HepG2 (cell line): ENCODE measurements around the gene CRB1. TPM values are rescaled to one million over a fixed set of nuclear protein-coding genes. Genes with fewer than 3 reads are reported as not detected.
A peak's percentile ranks its signal among the peaks of the same experiment; 100 is the strongest.

Experiments
- ATAC-seq: fragments of 200-7000 bp; cut with Tn5 transposase; 3 replicates; pipeline ENCODE4 v1.9.1; 2020; ENCODE audit warnings: mild to moderate bottlenecking, moderate library complexity
- BruUV-seq: library from RNA; stranded (reverse); fragments of 400-500 nt; replicated peaks from 2 replicates; lab custom pipeline; 2021; lab: Mats Ljungman, UMichigan
- CTCF ChIA-PET: fragments of 300-600 bp; formaldehyde crosslinking; extraction: SDS; loops from one replicate; lab custom pipeline; 2021; ENCODE audit warnings: low total read pairs, inconsistent platforms, low intra/inter-chr PET ratio; lab: Yijun Ruan, JAX
- POLR2A ChIA-PET: fragments of 350-600 bp; sonication (Branson Sonifier 250); formaldehyde crosslinking; loops from one replicate; lab custom pipeline; 2020; ENCODE audit warnings: antibody characterized with exemption, inconsistent platforms; lab: Yijun Ruan, JAX
- DNase-seq: peaks from one replicate; pipeline ENCODE4 v3.0.0-alpha.2; 2015; ENCODE audit warnings: low spot score
- FAIRE-seq: peaks from 3 replicates; lab custom pipeline; 2011; peaks lifted over from hg19 to GRCh38; lab: Jason Lieb, UNC
- H2AFZ ChIP-seq: one replicate; pipeline ENCODE4 v1.6.1; 2011; ENCODE audit warnings: low read length, inconsistent platforms
- H3K27ac ChIP-seq: fragments of 300-600 bp; 3 replicates; pipeline ENCODE4 v1.8.0; 2011; ENCODE audit warnings: mixed run types, mild to moderate bottlenecking, mixed read lengths, low read length, inconsistent platforms; ENCODE audit not compliant: insufficient read depth; ENCODE audit errors: extremely low read length
- H3K27me3 ChIP-seq, 2 experiments: fragments of 200-600 bp in 1 of 2; 2 replicates in 1 of 2; 3 replicates in 1 of 2; pipeline versions ENCODE4 v1.6.0 to v1.8.0; 2011; ENCODE audit warnings: low read length in 2 of 2, mild to moderate bottlenecking in 2 of 2, moderate library complexity in 2 of 2, inconsistent platforms in 1 of 2; ENCODE audit not compliant: insufficient read depth in 2 of 2, control insufficient read depth in 1 of 2
- H3K36me3 ChIP-seq, 2 experiments: fragments of 200-600 bp in 1 of 2; replicated peaks in 1 of 2; 2 replicates in 1 of 2; 3 replicates in 1 of 2; pipeline versions ENCODE4 v1.5.1 to v1.8.0; 2011; ENCODE audit warnings: low read length in 2 of 2, inconsistent platforms in 1 of 2; ENCODE audit not compliant: insufficient read depth in 2 of 2, control insufficient read depth in 1 of 2
- H3K4me1 ChIP-seq: 2 replicates; pipeline ENCODE4 v1.5.1; 2012; ENCODE audit warnings: low read length, inconsistent platforms; ENCODE audit not compliant: insufficient read depth
- H3K4me2 ChIP-seq: 2 replicates; pipeline ENCODE4 v1.6.0; 2011; ENCODE audit warnings: low read depth, low read length, inconsistent platforms
- H3K4me3 ChIP-seq, 3 experiments: fragments of 200-600 bp in 1 of 3; sonication (generic), shearing (Covaris generic) in 1 of 3; replicated peaks in 1 of 3; 2 replicates each; pipeline ENCODE4 v1.5.1; 2011 to 2016; ENCODE audit warnings: low read length in 3 of 3, inconsistent platforms in 2 of 3, low read depth in 2 of 3, mild to moderate bottlenecking in 2 of 3, control low read depth in 1 of 3, mixed read lengths in 1 of 3; ENCODE audit not compliant: insufficient read depth in 1 of 3
- H3K79me2 ChIP-seq: one replicate; pipeline ENCODE4 v1.6.1; 2011; ENCODE audit warnings: low read length, inconsistent platforms; ENCODE audit not compliant: insufficient read depth
- H3K9ac ChIP-seq: 2 replicates; pipeline ENCODE4 v1.6.0; 2011; ENCODE audit warnings: mild to moderate bottlenecking, low read depth, low read length, inconsistent platforms; ENCODE audit not compliant: insufficient read depth
- H3K9me3 ChIP-seq: 2 replicates; pipeline ENCODE4 v1.5.1; 2012; ENCODE audit warnings: mild to moderate bottlenecking, low read length
- H4K20me1 ChIP-seq: 2 replicates; pipeline ENCODE4 v1.6.0; 2011; ENCODE audit warnings: inconsistent platforms, mild to moderate bottlenecking, low read length, moderate library complexity; ENCODE audit not compliant: insufficient read depth
- CTCF ChIP-seq: sonication (generic); formaldehyde crosslinking; IDR thresholded peaks from 2 replicates; pipeline ENCODE4 v1.5.0; 2020; ENCODE audit warnings: mild to moderate bottlenecking, missing genetic modification reagents, moderate library complexity
- RFXANK ChIP-seq: IDR thresholded peaks from 2 replicates; pipeline ENCODE4 v1.6.1; 2016
- STAG1 ChIP-seq: sonication (generic); formaldehyde crosslinking; IDR thresholded peaks from 2 replicates; pipeline ENCODE4 v1.4.0; 2020; ENCODE audit warnings: missing genetic modification reagents
- ZNF17 ChIP-seq: sonication (generic); formaldehyde crosslinking; IDR thresholded peaks from 2 replicates; pipeline ENCODE4 v1.5.0; 2020; ENCODE audit warnings: mild to moderate bottlenecking, missing genetic modification reagents
- ZNF660 ChIP-seq: sonication (generic); formaldehyde crosslinking; IDR thresholded peaks from 2 replicates; pipeline ENCODE4 v1.5.1; 2020; ENCODE audit warnings: mild to moderate bottlenecking, low read depth, missing genetic modification reagents, borderline replicate concordance
- WGBS: methylation state at CpG from one replicate; pipeline ENCODE4 v1.1.6; 2017; ENCODE audit warnings: low lambda C conversion rate; 5-methylcytosine and 5-hydroxymethylcytosine counted together
- in situ Hi-C: cut with HindIII; loops from 2 replicates; pipeline ENCODE4 v1.10.0; 2017; ENCODE audit warnings: low pct_unique_long_range_greater_than_20kb; ENCODE audit not compliant: extremely low pct_ligation_motif_present
- intact Hi-C: fragments of 100-400 bp; cut with micrococcal nuclease; formaldehyde crosslinking; loops from one replicate; pipeline ENCODE4 v1.10.0; 2022; ENCODE audit not compliant: unreplicated experiment
- polyA plus RNA-seq, 8 experiments: library from polyadenylated mRNA; depleted of rRNA in 3 of 8; stranded (reverse) in 7 of 8; unstranded in 1 of 8; fragments of >200 nt; fragmentation: Illumina TruSeq in 4 of 8; extraction: Trizol in 4 of 8; gene quantifications; 2 replicates each; pipeline versions ENCODE4 v1.2.1 to v1.2.3, GENCODE V29; 2011 to 2016; ENCODE audit warnings: low read depth in 4 of 8, missing spikeins in 1 of 8, mixed read lengths in 1 of 8; ENCODE audit not compliant: insufficient read depth in 1 of 8
- total RNA-seq, 5 experiments: library from RNA; depleted of rRNA; stranded (reverse); fragments of >200 nt; fragmentation: Illumina TruSeq; extraction: Trizol; gene quantifications; 2 replicates each; pipeline ENCODE4 v1.2.3, GENCODE V29; 2016; ENCODE audit warnings: low read depth in 1 of 5

Gene CRB1
- total and polyA plus RNA-seq, 2 of the 13 experiments (the other 11 are each of a cell fraction or from before 2014, with no cell fraction given) = 0.01 TPM; not detected in 1

- H3K79me2 ChIP-seq = no peaks in the 10 kb centered on the region
- no peaks in the 10 kb centered on the region for H4K20me1 ChIP-seq
- H3K36me3 ChIP-seq = no peaks in the 10 kb centered on the region
- intact Hi-C loops = loop anchor here (5.0 to 10.0 kb wide), 3 partner anchors 537 to 945 kb away; partner anchors contain the start of gene NEK7
- H3K27ac ChIP-seq = no peak overlapping the region
- no peak overlapping the region for H3K4me3 ChIP-seq
- no TSS peak for BruUV-seq
- no peaks in the 10 kb centered on the region for H3K27me3 ChIP-seq
- TF ChIP-seq ZNF17 (CRISPR knock-in tag) (no peak), STAG1 (CRISPR knock-in tag) (peak; percentile 37), ZNF660 (CRISPR knock-in tag) (no peak), RFXANK (CRISPR knock-in tag) (no peak), CTCF (CRISPR knock-in tag) (0 out of 2 replicates have a peak, but pooled peaks have one; percentile 17)
- TF ChIP-seq, all 625 proteins: peak for 2
- no peak overlapping the region for H2AFZ ChIP-seq
- H3K4me2 ChIP-seq = no peak overlapping the region
- FAIRE-seq = no peak
- no peaks in the 10 kb centered on the region for H3K4me1 ChIP-seq
- no peak for ATAC-seq
- POLR2A ChIA-PET = no interaction called here
- in situ Hi-C loops = loop anchor here (5.0 to 25.0 kb wide), 2 partner anchors 402 to 942 kb away; no protein-coding TSS in a partner anchor
- H3K9ac ChIP-seq = no peak overlapping the region
- WGBS = 100% methylated on average over 1 of the region's 1 CpG
- CTCF ChIA-PET = interaction anchor here (1.2 to 2.1 kb wide), 2 partner anchors 405 kb away, joined by 3 to 11 read pairs; no protein-coding TSS in a partner anchor
- H3K9me3 ChIP-seq = no peaks in the 10 kb centered on the region
- peak; percentile 5 for DNase-seq
These were observed 251.8 kb downstream of the CRB1 start for GRCh38 chr1:197519741-197520334.
